Myometrial cell (primary cell): ENCODE results near the gene ZNF80. TPM values are rescaled to one million over a fixed set of nuclear protein-coding genes. Genes with fewer than 3 reads are reported as not detected.

Experiments
- total RNA-seq: library from RNA; depleted of rRNA; stranded (reverse); fragments of >200 nt; gene quantifications from 2 replicates; pipeline ENCODE4 v1.2.3, GENCODE V29; 2015

Gene ZNF80
- not detected in 2 replicates for total RNA-seq

GRCh38 chr3:114237478-114237877 lies at the start of gene ZNF80:
TSS of gene ZNF80 (minus strand) at chr3:114237578. CDS start at chr3:114237074, 504 bp downstream.

Other genes with a start within 250 kb of the ZNF80 start
- 0.86 and 2.5 TPM in 2 replicates for gene CCDC191, start 181.1 kb downstream of the ZNF80 start, total RNA-seq
- 8.9 and 10.6 TPM in 2 replicates for gene QTRT2, start 180.8 kb downstream of the ZNF80 start, total RNA-seq
- not detected in 2 replicates for gene DRD3, start 58.5 kb downstream of the ZNF80 start, total RNA-seq
- not detected in 2 replicates for gene TIGIT, start 56.5 kb upstream of the ZNF80 start, total RNA-seq